GM12878 (cell line): Measurements from ENCODE around the gene ZMYND11. TPM values are rescaled to one million over a fixed set of nuclear protein-coding genes. Genes with fewer than 3 reads are reported as not detected.

Source experiments
- ATAC-seq: fragments of 200-7000 bp; cut with Tn5 transposase; 3 replicates; pipeline ENCODE4 v1.9.1; 2020; ENCODE audit warnings: mild to moderate bottlenecking, moderate library complexity
- BruUV-seq: library from RNA; stranded (reverse); fragments of 400-500 nt; replicated peaks from 2 replicates; lab custom pipeline; 2021; lab: Mats Ljungman, UMichigan
- CTCF ChIA-PET: fragments of 300-600 bp; sonication (Branson Sonifier 250); formaldehyde crosslinking; extraction: SDS; loops from one replicate; lab custom pipeline; 2021; ENCODE audit warnings: inconsistent platforms; lab: Yijun Ruan, JAX
- POLR2A ChIA-PET: fragments of 350-600 bp; formaldehyde crosslinking; extraction: SDS; loops from one replicate; lab custom pipeline; 2021; ENCODE audit warnings: inconsistent platforms; lab: Charles Lee
- RAD21 ChIA-PET: fragments of 300-600 bp; sonication (Branson Sonifier 250); formaldehyde crosslinking; loops from one replicate; lab custom pipeline; 2023; ENCODE audit warnings: antibody characterized with exemption; ENCODE audit not compliant: unreplicated experiment; lab: Charles Lee
- SMC1A ChIA-PET: fragments of 300-600 bp; sonication (Branson Sonifier 250); formaldehyde crosslinking; loops from one replicate; lab custom pipeline; 2023; ENCODE audit not compliant: unreplicated experiment, uncharacterized antibody; lab: Charles Lee
- DNase-seq: peaks from one replicate; pipeline ENCODE4 v3.0.0-alpha.2; 2011; ENCODE audit warnings: low read depth, low spot score
- FAIRE-seq: peaks from 3 replicates; lab custom pipeline; 2011; peaks lifted over from hg19 to GRCh38; lab: Jason Lieb, UNC
- H2AFZ ChIP-seq: 2 replicates; pipeline ENCODE4 v1.6.0; 2011; ENCODE audit warnings: low read depth, low read length, control low read depth; ENCODE audit not compliant: control insufficient read depth
- H3K27ac ChIP-seq: 2 replicates; pipeline ENCODE4 v1.5.1; 2011; ENCODE audit warnings: control low read depth; ENCODE audit not compliant: control insufficient read depth, insufficient read depth
- H3K27me3 ChIP-seq, 2 experiments: replicated peaks in 1 of 2; 2 replicates each; pipeline versions ENCODE4 v1.6.0 to v1.6.1; 2011; ENCODE audit warnings: low read length in 1 of 2; ENCODE audit not compliant: control insufficient read depth in 2 of 2, insufficient read depth in 2 of 2
- H3K36me3 ChIP-seq, 2 experiments: 2 replicates each; pipeline ENCODE4 v1.5.1; 2011; ENCODE audit warnings: low read length in 1 of 2; ENCODE audit not compliant: control insufficient read depth in 2 of 2, insufficient read depth in 2 of 2
- H3K4me1 ChIP-seq: 2 replicates; pipeline ENCODE4 v1.6.1; 2011; ENCODE audit warnings: mild to moderate bottlenecking, low read length, moderate library complexity, mixed read lengths; ENCODE audit not compliant: control insufficient read depth, insufficient read depth
- H3K4me2 ChIP-seq: 2 replicates; pipeline ENCODE4 v1.6.0; 2011; ENCODE audit warnings: control low read depth; ENCODE audit not compliant: control insufficient read depth, insufficient read depth
- H3K4me3 ChIP-seq: fragments of 200-600 bp; sonication (generic); 2 replicates; pipeline ENCODE4 v1.5.1; 2016
- H3K79me2 ChIP-seq: 2 replicates; pipeline ENCODE4 v1.6.0; 2011; ENCODE audit warnings: low read length; ENCODE audit not compliant: control insufficient read depth, insufficient read depth
- H3K9ac ChIP-seq: 2 replicates; pipeline ENCODE4 v1.8.0; 2011; ENCODE audit warnings: low read length, control low read depth, mixed read lengths; ENCODE audit not compliant: control insufficient read depth, insufficient read depth
- H3K9me3 ChIP-seq: replicated peaks from 3 replicates; pipeline ENCODE4 v1.5.1; 2011; ENCODE audit warnings: mild to moderate bottlenecking, low read length; ENCODE audit not compliant: control insufficient read depth, insufficient read depth
- H4K20me1 ChIP-seq: 2 replicates; pipeline ENCODE4 v1.6.0; 2011; ENCODE audit not compliant: control insufficient read depth, insufficient read depth
- EP300 ChIP-seq, 2 experiments: fragments of 150-350 bp in 1 of 2; IDR thresholded peaks; 2 replicates each; pipeline ENCODE4 v1.6.1; 2011 to 2012; ENCODE audit warnings: low read depth in 2 of 2, low read length in 2 of 2, borderline replicate concordance in 1 of 2, improper control_type of control experiment in 1 of 2, inconsistent platforms in 1 of 2; ENCODE audit not compliant: control insufficient read depth in 1 of 2
- SUZ12 ChIP-seq: fragments of 200-600 bp; sonication (generic); IDR thresholded peaks from one replicate; pipeline ENCODE4 v1.6.1; 2018; ENCODE audit warnings: antibody characterized with exemption, mild to moderate bottlenecking; ENCODE audit not compliant: unreplicated experiment
- WGBS: methylation state at CpG from one replicate; pipeline ENCODE4 v1.1.6; 2016; ENCODE audit warnings: low lambda C conversion rate; ENCODE audit not compliant: insufficient replicate concordance, insufficient coverage; ENCODE audit errors: missing lambda C conversion rate; 5-methylcytosine and 5-hydroxymethylcytosine counted together
- in situ Hi-C: fragments of 300-500 bp; cut with MboI; formaldehyde crosslinking; loops from 9 replicates; pipeline ENCODE4 v1.14.3; 2018; ENCODE audit warnings: mixed read lengths
- intact Hi-C: fragments of 100-400 bp; cut with micrococcal nuclease; formaldehyde crosslinking; loops from one replicate; pipeline ENCODE4 v1.14.2; 2022; ENCODE audit not compliant: unreplicated experiment
- polyA plus RNA-seq, 11 experiments: library from polyadenylated mRNA; depleted of rRNA in 4 of 11; unstranded in 6 of 11; stranded (reverse) in 5 of 11; fragments of >200 nt; fragmentation: Nextera tagmentation in 4 of 11; fragmentation: Illumina TruSeq in 1 of 11; extraction: Ambion mirVana in 4 of 11; extraction: Trizol in 1 of 11; gene quantifications; 1 replicate in 1 of 11; 2 replicates in 10 of 11; pipeline versions ENCODE4 v1.2.1 to v1.2.3, GENCODE V29; 2011 to 2016; ENCODE audit warnings: inconsistent platforms in 2 of 11, missing spikeins in 2 of 11, low read depth in 1 of 11
- total RNA-seq, 4 experiments: library from RNA; depleted of rRNA in 3 of 4; stranded (reverse); fragments of >200 nt in 3 of 4; fragmentation: Illumina TruSeq in 1 of 4; extraction: Trizol in 1 of 4; gene quantifications; 2 replicates each; pipeline versions ENCODE4 v1.2.1 to v1.2.3, GENCODE V29; 2013 to 2021
- TF ChIP-seq, protein P1 (sequence below): fragments of 450-650 bp; IDR thresholded peaks from 2 replicates; pipeline ENCODE4 v1.6.1; 2016; ENCODE audit warnings: mild to moderate bottlenecking
- TF ChIP-seq, protein P2 (sequence below): fragments of 450-650 bp; IDR thresholded peaks from 2 replicates; pipeline ENCODE4 v1.6.1; 2014; ENCODE audit warnings: mild to moderate bottlenecking
- TF ChIP-seq, protein P3 (sequence below): fragments of 450-650 bp; IDR thresholded peaks from 2 replicates; pipeline ENCODE4 v1.6.1; 2017; ENCODE audit warnings: borderline replicate concordance

The ZMYND11 gene
- total and polyA plus RNA-seq, 10 of the 15 experiments (the other 5 are each of a cell fraction or from before 2014, with no cell fraction given) = 3.3 to 24.4 (median 13.1) TPM

DNA sequence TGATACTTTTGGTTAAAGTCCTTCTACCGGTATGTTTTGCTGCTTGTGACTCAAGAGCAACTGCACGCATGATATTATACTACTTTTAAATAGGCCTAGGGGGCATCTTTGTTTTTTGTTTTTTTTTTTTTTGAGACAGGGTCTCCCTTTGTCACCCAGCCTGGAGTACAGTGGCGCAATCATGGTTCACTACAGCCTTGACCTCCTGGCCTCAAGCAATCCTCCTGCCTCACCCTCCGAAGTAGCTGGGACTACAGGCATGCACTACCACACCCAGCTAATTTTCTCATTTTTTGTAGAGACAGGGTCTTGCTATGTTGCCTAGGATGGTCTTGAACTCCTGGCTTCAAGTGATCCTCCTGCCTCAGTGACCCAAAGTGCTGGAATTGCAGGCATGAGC, 80.2 kb downstream of the ZMYND11 start (continued):
- TF ChIP-seq, protein P1, sequence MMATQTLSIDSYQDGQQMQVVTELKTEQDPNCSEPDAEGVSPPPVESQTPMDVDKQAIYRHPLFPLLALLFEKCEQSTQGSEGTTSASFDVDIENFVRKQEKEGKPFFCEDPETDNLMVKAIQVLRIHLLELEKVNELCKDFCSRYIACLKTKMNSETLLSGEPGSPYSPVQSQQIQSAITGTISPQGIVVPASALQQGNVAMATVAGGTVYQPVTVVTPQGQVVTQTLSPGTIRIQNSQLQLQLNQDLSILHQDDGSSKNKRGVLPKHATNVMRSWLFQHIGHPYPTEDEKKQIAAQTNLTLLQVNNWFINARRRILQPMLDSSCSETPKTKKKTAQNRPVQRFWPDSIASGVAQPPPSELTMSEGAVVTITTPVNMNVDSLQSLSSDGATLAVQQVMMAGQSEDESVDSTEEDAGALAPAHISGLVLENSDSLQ = no peak

DNA sequence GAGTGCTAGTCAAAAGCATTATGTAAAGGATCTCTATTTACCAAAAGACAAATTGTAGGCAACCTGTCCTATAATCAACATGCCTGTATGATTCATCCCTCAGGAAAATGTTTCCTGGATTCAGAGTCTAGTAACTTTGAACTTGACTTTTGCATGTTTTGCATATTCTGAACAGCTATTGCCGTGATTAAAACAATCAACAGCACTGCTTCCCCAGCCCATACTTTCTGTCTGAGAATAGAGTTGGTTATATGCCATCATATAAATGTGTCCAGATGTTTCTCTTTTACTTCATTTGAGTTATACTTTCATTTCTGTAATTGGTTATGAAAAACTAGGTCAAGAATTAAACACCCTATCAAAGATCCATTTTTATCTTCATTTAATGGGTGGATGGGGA, 83.5 kb downstream of the ZMYND11 start:
- no TSS peak for BruUV-seq
- no peaks in the 10 kb centered on the region for H3K79me2 ChIP-seq
- ChIA-PET CTCF (interaction anchor here (1.3 kb wide), 1 partner anchor 25 kb away, joined by 4 read pairs; no protein-coding TSS in a partner anchor), SMC1A (interaction anchor here (1.5 kb wide), 1 partner anchor 31 kb away, joined by 4 read pairs; no protein-coding TSS in a partner anchor), RAD21 (no interaction called here), POLR2A (no interaction called here)
- H4K20me1 ChIP-seq = no peaks in the 10 kb centered on the region
- H3K27me3 ChIP-seq = no peaks in the 10 kb centered on the region
- no peak overlapping the region for H3K4me3 ChIP-seq
- no peak for FAIRE-seq
- 0% methylated on average over 1 of the region's 1 CpG for WGBS
- H3K4me1 ChIP-seq = no peaks in the 10 kb centered on the region
- TF ChIP-seq, protein P2, sequence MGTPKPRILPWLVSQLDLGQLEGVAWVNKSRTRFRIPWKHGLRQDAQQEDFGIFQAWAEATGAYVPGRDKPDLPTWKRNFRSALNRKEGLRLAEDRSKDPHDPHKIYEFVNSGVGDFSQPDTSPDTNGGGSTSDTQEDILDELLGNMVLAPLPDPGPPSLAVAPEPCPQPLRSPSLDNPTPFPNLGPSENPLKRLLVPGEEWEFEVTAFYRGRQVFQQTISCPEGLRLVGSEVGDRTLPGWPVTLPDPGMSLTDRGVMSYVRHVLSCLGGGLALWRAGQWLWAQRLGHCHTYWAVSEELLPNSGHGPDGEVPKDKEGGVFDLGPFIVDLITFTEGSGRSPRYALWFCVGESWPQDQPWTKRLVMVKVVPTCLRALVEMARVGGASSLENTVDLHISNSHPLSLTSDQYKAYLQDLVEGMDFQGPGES = no peak
- TF ChIP-seq, protein P3, sequence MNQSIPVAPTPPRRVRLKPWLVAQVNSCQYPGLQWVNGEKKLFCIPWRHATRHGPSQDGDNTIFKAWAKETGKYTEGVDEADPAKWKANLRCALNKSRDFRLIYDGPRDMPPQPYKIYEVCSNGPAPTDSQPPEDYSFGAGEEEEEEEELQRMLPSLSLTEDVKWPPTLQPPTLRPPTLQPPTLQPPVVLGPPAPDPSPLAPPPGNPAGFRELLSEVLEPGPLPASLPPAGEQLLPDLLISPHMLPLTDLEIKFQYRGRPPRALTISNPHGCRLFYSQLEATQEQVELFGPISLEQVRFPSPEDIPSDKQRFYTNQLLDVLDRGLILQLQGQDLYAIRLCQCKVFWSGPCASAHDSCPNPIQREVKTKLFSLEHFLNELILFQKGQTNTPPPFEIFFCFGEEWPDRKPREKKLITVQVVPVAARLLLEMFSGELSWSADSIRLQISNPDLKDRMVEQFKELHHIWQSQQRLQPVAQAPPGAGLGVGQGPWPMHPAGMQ = no peak
- TF ChIP-seq SUZ12 = no peak
- TF ChIP-seq EP300 (IDR thresholded peaks at IDR 0.05; ENCODE audit: borderline replicate concordance in 1 of 2, control insufficient read depth in 1 of 2, low read depth in 2 of 2, low read length in 2 of 2) = no peak
- intact Hi-C loops (no loop called here), in situ Hi-C loops (no loop called here)
- no peak overlapping the region for H3K27ac ChIP-seq
- H3K9ac ChIP-seq = no peak overlapping the region
- no peak overlapping the region for H3K4me2 ChIP-seq
- DNase-seq = no peak
- H2AFZ ChIP-seq = no peak overlapping the region
- H3K9me3 ChIP-seq = no peaks in the 10 kb centered on the region; the same call in 2 of the 3 replicates
- no peak for ATAC-seq
- H3K36me3 ChIP-seq = peaks cover 0 to 3% of the 10 kb centered on the region in 2 experiments; a peak in 1 of 4 replicates
